HCT116 (cell line): ENCODE measurements around the gene MARS1.

ENCODE experiments used
- CEBPB ChIP-seq: IDR thresholded peaks from 2 replicates; pipeline ENCODE4 v1.6.1; 2012; ENCODE audit warnings: low read depth
- EGR1 ChIP-seq: IDR thresholded peaks from 2 replicates; pipeline ENCODE4 v1.6.1; 2012; ENCODE audit warnings: low read depth
- EZH2 ChIP-seq: fragments of 200-600 bp; sonication (generic); IDR thresholded peaks from 2 replicates; pipeline ENCODE4 v1.6.1; 2017; ENCODE audit warnings: antibody characterized with exemption, mixed run types
- FOSL1 ChIP-seq: IDR thresholded peaks from 2 replicates; pipeline ENCODE4 v1.6.1; 2012; ENCODE audit warnings: low read depth
- POLR2A ChIP-seq: IDR thresholded peaks from 2 replicates; pipeline ENCODE4 v1.7.0; 2011; ENCODE audit warnings: borderline replicate concordance; ENCODE audit not compliant: insufficient read depth, insufficient read length; ENCODE audit errors: extremely low read depth
- RAD21 ChIP-seq: IDR thresholded peaks from 2 replicates; pipeline ENCODE4 v1.6.1; 2012; ENCODE audit warnings: low read depth, mild to moderate bottlenecking
- SIN3A ChIP-seq: IDR thresholded peaks from 2 replicates; pipeline ENCODE4 v1.6.1; 2012; ENCODE audit warnings: low read depth
- SP1 ChIP-seq: IDR thresholded peaks from 2 replicates; pipeline ENCODE4 v1.6.1; 2012; ENCODE audit warnings: low read depth
- SRF ChIP-seq: IDR thresholded peaks from 2 replicates; pipeline ENCODE4 v1.6.1; 2012; ENCODE audit warnings: low read depth
- TF ChIP-seq, protein P1 (sequence below): IDR thresholded peaks from 2 replicates; pipeline ENCODE4 v1.6.1; 2012
- TF ChIP-seq, protein P2 (sequence below): IDR thresholded peaks from 2 replicates; pipeline ENCODE4 v1.6.1; 2011; ENCODE audit warnings: mild to moderate bottlenecking, low read length, moderate library complexity; ENCODE audit not compliant: insufficient replicate concordance; ENCODE audit errors: extremely low read depth
- TF ChIP-seq, protein P3 (sequence below), 3 experiments: fragments of 200-600 bp in 1 of 3; sonication (generic) in 1 of 3; IDR thresholded peaks in 2 of 3; conservative IDR thresholded peaks in 1 of 3; 2 replicates each; pipeline ENCODE4 v1.5.1; 2012 to 2017; ENCODE audit warnings: low read depth in 2 of 3, low read length in 2 of 3, antibody characterized with exemption in 1 of 3, borderline replicate concordance in 1 of 3, control low read depth in 1 of 3, mild to moderate bottlenecking in 1 of 3, mixed read lengths in 1 of 3, mixed run types in 1 of 3, moderate library complexity in 1 of 3; ENCODE audit not compliant: insufficient read depth in 1 of 3
- TF ChIP-seq, protein P4 (sequence below): IDR thresholded peaks from 2 replicates; pipeline ENCODE4 v1.6.1; 2012; ENCODE audit warnings: low read depth

DNA sequence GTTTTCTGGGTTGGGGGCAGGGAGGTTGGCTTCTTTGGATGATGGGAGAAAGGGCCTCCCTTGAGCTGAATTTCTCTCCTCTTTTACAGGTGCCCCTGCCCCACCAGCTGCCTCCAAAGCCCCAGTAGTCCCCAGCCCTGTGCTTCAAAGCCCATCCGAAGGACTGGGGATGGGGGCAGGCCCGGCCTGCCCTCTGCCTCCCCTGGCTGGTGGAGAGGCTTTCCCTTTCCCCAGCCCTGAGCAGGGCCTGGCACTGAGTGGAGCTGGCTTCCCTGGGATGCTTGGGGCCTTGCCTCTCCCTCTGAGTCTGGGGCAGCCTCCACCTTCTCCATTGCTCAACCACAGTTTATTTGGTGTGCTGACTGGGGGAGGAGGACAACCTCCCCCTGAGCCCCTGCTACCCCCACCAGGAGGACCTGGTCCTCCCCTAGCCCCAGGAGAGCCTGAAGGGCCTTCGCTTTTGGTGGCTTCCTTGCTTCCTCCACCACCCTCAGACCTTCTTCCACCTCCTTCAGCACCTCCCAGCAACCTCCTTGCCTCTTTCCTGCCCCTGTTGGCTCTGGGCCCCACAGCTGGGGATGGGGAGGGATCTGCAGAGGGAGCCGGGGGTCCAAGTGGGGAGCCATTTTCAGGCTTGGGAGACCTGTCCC lies 38.7 kb downstream of the MARS1 start:
- TF ChIP-seq, protein P1, sequence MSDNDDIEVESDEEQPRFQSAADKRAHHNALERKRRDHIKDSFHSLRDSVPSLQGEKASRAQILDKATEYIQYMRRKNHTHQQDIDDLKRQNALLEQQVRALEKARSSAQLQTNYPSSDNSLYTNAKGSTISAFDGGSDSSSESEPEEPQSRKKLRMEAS: no peak
- TF ChIP-seq, protein P2, sequence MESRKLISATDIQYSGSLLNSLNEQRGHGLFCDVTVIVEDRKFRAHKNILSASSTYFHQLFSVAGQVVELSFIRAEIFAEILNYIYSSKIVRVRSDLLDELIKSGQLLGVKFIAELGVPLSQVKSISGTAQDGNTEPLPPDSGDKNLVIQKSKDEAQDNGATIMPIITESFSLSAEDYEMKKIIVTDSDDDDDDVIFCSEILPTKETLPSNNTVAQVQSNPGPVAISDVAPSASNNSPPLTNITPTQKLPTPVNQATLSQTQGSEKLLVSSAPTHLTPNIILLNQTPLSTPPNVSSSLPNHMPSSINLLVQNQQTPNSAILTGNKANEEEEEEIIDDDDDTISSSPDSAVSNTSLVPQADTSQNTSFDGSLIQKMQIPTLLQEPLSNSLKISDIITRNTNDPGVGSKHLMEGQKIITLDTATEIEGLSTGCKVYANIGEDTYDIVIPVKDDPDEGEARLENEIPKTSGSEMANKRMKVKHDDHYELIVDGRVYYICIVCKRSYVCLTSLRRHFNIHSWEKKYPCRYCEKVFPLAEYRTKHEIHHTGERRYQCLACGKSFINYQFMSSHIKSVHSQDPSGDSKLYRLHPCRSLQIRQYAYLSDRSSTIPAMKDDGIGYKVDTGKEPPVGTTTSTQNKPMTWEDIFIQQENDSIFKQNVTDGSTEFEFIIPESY: no peak
- TF ChIP-seq EZH2 (no peak), SIN3A (no peak), SP1 (no peak), EGR1 (no peak), CEBPB (no peak), POLR2A (no peak), RAD21 (no peak), SRF (no peak), FOSL1 (no peak)
- TF ChIP-seq, protein P3, sequence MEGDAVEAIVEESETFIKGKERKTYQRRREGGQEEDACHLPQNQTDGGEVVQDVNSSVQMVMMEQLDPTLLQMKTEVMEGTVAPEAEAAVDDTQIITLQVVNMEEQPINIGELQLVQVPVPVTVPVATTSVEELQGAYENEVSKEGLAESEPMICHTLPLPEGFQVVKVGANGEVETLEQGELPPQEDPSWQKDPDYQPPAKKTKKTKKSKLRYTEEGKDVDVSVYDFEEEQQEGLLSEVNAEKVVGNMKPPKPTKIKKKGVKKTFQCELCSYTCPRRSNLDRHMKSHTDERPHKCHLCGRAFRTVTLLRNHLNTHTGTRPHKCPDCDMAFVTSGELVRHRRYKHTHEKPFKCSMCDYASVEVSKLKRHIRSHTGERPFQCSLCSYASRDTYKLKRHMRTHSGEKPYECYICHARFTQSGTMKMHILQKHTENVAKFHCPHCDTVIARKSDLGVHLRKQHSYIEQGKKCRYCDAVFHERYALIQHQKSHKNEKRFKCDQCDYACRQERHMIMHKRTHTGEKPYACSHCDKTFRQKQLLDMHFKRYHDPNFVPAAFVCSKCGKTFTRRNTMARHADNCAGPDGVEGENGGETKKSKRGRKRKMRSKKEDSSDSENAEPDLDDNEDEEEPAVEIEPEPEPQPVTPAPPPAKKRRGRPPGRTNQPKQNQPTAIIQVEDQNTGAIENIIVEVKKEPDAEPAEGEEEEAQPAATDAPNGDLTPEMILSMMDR (IDR thresholded peaks at IDR 0.05 in 2 of 3, conservative IDR thresholded peaks at IDR 0.05 in 1 of 3; ENCODE audit: borderline replicate concordance in 1 of 3, insufficient read depth in 1 of 3, low read depth in 2 of 3, low read length in 2 of 3): no peak
- TF ChIP-seq, protein P4, sequence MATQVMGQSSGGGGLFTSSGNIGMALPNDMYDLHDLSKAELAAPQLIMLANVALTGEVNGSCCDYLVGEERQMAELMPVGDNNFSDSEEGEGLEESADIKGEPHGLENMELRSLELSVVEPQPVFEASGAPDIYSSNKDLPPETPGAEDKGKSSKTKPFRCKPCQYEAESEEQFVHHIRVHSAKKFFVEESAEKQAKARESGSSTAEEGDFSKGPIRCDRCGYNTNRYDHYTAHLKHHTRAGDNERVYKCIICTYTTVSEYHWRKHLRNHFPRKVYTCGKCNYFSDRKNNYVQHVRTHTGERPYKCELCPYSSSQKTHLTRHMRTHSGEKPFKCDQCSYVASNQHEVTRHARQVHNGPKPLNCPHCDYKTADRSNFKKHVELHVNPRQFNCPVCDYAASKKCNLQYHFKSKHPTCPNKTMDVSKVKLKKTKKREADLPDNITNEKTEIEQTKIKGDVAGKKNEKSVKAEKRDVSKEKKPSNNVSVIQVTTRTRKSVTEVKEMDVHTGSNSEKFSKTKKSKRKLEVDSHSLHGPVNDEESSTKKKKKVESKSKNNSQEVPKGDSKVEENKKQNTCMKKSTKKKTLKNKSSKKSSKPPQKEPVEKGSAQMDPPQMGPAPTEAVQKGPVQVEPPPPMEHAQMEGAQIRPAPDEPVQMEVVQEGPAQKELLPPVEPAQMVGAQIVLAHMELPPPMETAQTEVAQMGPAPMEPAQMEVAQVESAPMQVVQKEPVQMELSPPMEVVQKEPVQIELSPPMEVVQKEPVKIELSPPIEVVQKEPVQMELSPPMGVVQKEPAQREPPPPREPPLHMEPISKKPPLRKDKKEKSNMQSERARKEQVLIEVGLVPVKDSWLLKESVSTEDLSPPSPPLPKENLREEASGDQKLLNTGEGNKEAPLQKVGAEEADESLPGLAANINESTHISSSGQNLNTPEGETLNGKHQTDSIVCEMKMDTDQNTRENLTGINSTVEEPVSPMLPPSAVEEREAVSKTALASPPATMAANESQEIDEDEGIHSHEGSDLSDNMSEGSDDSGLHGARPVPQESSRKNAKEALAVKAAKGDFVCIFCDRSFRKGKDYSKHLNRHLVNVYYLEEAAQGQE: no peak
